WTC11 (cell line): Measurements from ENCODE around the gene URAD. TPM values are rescaled to one million over a fixed set of nuclear protein-coding genes. Genes with fewer than 3 reads are reported as not detected.

ENCODE experiments used
- CBFB ChIP-seq: sonication (generic); formaldehyde crosslinking; IDR thresholded peaks from 2 replicates; pipeline ENCODE4 v1.8.1; 2022; ENCODE audit warnings: mild to moderate bottlenecking, low read depth, missing genetic modification reagents
- ELF4 ChIP-seq: sonication (generic); formaldehyde crosslinking; IDR thresholded peaks from 2 replicates; pipeline ENCODE4 v1.8.1; 2022; ENCODE audit warnings: low read depth, mild to moderate bottlenecking, moderate library complexity, missing genetic modification reagents
- ETV6 ChIP-seq: sonication (generic); formaldehyde crosslinking; IDR thresholded peaks from 2 replicates; pipeline ENCODE4 v1.8.1; 2022; ENCODE audit warnings: mild to moderate bottlenecking, missing genetic modification reagents
- FOXK1 ChIP-seq: sonication (generic); formaldehyde crosslinking; IDR thresholded peaks from 2 replicates; pipeline ENCODE4 v1.8.0; 2022; ENCODE audit warnings: mild to moderate bottlenecking, moderate library complexity, missing genetic modification reagents
- FOXP4 ChIP-seq: sonication (generic); formaldehyde crosslinking; IDR thresholded peaks from 2 replicates; pipeline ENCODE4 v1.8.0; 2022; ENCODE audit warnings: mild to moderate bottlenecking, missing genetic modification reagents
- HMGA2 ChIP-seq: fragments of 250-450 bp; sonication (Bioruptor Pico); IDR thresholded peaks from 2 replicates; pipeline ENCODE4 v1.4.0; 2021; ENCODE audit warnings: mild to moderate bottlenecking, moderate library complexity
- IRF2 ChIP-seq: sonication (generic); formaldehyde crosslinking; IDR thresholded peaks from 2 replicates; pipeline ENCODE4 v1.8.0; 2022; ENCODE audit warnings: low read depth, missing genetic modification reagents, borderline replicate concordance
- KAT7 ChIP-seq: sonication (generic); formaldehyde crosslinking; IDR thresholded peaks from 2 replicates; pipeline ENCODE4 v1.8.1; 2023; ENCODE audit warnings: missing genetic modification reagents, mild to moderate bottlenecking, borderline replicate concordance
- MYBL2 ChIP-seq: sonication (generic); formaldehyde crosslinking; IDR thresholded peaks from 2 replicates; pipeline ENCODE4 v1.8.1; 2023; ENCODE audit warnings: mild to moderate bottlenecking, moderate library complexity, missing genetic modification reagents
- NR2C2 ChIP-seq: sonication (generic); formaldehyde crosslinking; IDR thresholded peaks from 2 replicates; pipeline ENCODE4 v1.8.0; 2022; ENCODE audit warnings: mild to moderate bottlenecking, missing genetic modification reagents
- PRDM15 ChIP-seq: sonication (generic); formaldehyde crosslinking; IDR thresholded peaks from 2 replicates; pipeline ENCODE4 v1.8.0; 2022; ENCODE audit warnings: missing genetic modification reagents
- TP53 ChIP-seq: sonication (generic); formaldehyde crosslinking; IDR thresholded peaks from 2 replicates; pipeline ENCODE4 v1.8.1; 2023; ENCODE audit warnings: mild to moderate bottlenecking, missing genetic modification reagents
- ZNF219 ChIP-seq: sonication (generic); formaldehyde crosslinking; IDR thresholded peaks from 2 replicates; pipeline ENCODE4 v1.8.0; 2023; ENCODE audit warnings: missing genetic modification reagents, mild to moderate bottlenecking, borderline replicate concordance
- ZNF232 ChIP-seq: sonication (generic); formaldehyde crosslinking; IDR thresholded peaks from 2 replicates; pipeline ENCODE4 v1.8.0; 2022; ENCODE audit warnings: mild to moderate bottlenecking, missing genetic modification reagents
- ZNF317 ChIP-seq: sonication (generic); formaldehyde crosslinking; IDR thresholded peaks from 2 replicates; pipeline ENCODE4 v1.8.1; 2023; ENCODE audit warnings: low read depth, mild to moderate bottlenecking, moderate library complexity, missing genetic modification reagents, borderline replicate concordance
- ZNF425 ChIP-seq: fragments of 250-450 bp; sonication (Bioruptor Pico); conservative IDR thresholded peaks from 2 replicates; pipeline ENCODE4 v1.9.0; 2021; ENCODE audit warnings: mild to moderate bottlenecking
- total RNA-seq: library from RNA; stranded (reverse); gene quantifications from 3 replicates; pipeline ENCODE4 v1.2.3, GENCODE V29; 2021
- TF ChIP-seq, protein P1 (sequence below): fragments of 250-450 bp; sonication (Bioruptor Pico); IDR thresholded peaks from 2 replicates; pipeline ENCODE4 v1.9.0; 2021; ENCODE audit warnings: mild to moderate bottlenecking
- TF ChIP-seq, protein P2 (sequence below): sonication (generic); formaldehyde crosslinking; IDR thresholded peaks from 2 replicates; pipeline ENCODE4 v1.8.1; 2023; ENCODE audit warnings: mild to moderate bottlenecking, moderate library complexity, missing genetic modification reagents

URAD gene
- total RNA-seq, 1 experiment from 2014 or later = not detected

GRCh38 chr13:27965740-27966640 lies 22.5 kb downstream of the URAD start (continued):
- no peak for TF ChIP-seq PRDM15 (CRISPR knock-in tag)
- TF ChIP-seq HMGA2 = no peak
- TF ChIP-seq ETV6 = 0 out of 2 replicates have a peak, but pooled peaks have one; percentile 17
- TF ChIP-seq FOXK1 (CRISPR knock-in tag) = peak; percentile 48; the same call in 1 of the 2 replicates
- TF ChIP-seq NR2C2 (CRISPR knock-in tag) = no peak
- no peak for TF ChIP-seq ZNF317 (CRISPR knock-in tag)
- no peak for TF ChIP-seq KAT7 (CRISPR knock-in tag)
- peak; percentile 58; the same call in 1 of the 2 replicates for TF ChIP-seq FOXP4 (CRISPR knock-in tag)
- TF ChIP-seq CBFB = peak; percentile 91; the same call in 1 of the 2 replicates
- no peak for TF ChIP-seq TP53 (CRISPR knock-in tag)
- TF ChIP-seq ZNF219 = no peak
- no peak for TF ChIP-seq ZNF425 (CRISPR knock-in tag)
- TF ChIP-seq, protein P1, sequence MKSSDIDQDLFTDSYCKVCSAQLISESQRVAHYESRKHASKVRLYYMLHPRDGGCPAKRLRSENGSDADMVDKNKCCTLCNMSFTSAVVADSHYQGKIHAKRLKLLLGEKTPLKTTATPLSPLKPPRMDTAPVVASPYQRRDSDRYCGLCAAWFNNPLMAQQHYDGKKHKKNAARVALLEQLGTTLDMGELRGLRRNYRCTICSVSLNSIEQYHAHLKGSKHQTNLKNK = peak; percentile 66; the same call in 1 of the 2 replicates
- TF ChIP-seq ZNF232 = no peak
- TF ChIP-seq ELF4 (CRISPR knock-in tag) = no peak
- TF ChIP-seq, protein P2, sequence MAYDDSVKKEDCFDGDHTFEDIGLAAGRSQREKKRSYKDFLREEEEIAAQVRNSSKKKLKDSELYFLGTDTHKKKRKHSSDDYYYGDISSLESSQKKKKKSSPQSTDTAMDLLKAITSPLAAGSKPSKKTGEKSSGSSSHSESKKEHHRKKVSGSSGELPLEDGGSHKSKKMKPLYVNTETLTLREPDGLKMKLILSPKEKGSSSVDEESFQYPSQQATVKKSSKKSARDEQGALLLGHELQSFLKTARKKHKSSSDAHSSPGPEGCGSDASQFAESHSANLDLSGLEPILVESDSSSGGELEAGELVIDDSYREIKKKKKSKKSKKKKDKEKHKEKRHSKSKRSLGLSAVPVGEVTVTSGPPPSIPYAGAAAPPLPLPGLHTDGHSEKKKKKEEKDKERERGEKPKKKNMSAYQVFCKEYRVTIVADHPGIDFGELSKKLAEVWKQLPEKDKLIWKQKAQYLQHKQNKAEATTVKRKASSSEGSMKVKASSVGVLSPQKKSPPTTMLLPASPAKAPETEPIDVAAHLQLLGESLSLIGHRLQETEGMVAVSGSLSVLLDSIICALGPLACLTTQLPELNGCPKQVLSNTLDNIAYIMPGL (CRISPR knock-in tag) = no peak
- no peak for TF ChIP-seq IRF2
- TF ChIP-seq MYBL2 (CRISPR knock-in tag) = no peak
